HCT116 (cell line): ENCODE data around the gene PRG2.

Experiments
- CEBPB ChIP-seq: IDR thresholded peaks from 2 replicates; pipeline ENCODE4 v1.6.1; 2012; ENCODE audit warnings: low read depth
- CTCF ChIP-seq, 3 experiments: fragments of 200-600 bp in 1 of 3; sonication (generic) in 1 of 3; IDR thresholded peaks in 2 of 3; conservative IDR thresholded peaks in 1 of 3; 2 replicates each; pipeline ENCODE4 v1.5.1; 2012 to 2017; ENCODE audit warnings: low read depth in 2 of 3, low read length in 2 of 3, antibody characterized with exemption in 1 of 3, borderline replicate concordance in 1 of 3, control low read depth in 1 of 3, mild to moderate bottlenecking in 1 of 3, mixed read lengths in 1 of 3, mixed run types in 1 of 3, moderate library complexity in 1 of 3; ENCODE audit not compliant: insufficient read depth in 1 of 3
- EZH2 ChIP-seq: fragments of 200-600 bp; sonication (generic); IDR thresholded peaks from 2 replicates; pipeline ENCODE4 v1.6.1; 2017; ENCODE audit warnings: antibody characterized with exemption, mixed run types
- EZH2phosphoT487 ChIP-seq: fragments of 200-600 bp; IDR thresholded peaks from 2 replicates; pipeline ENCODE4 v1.6.1; 2018; ENCODE audit warnings: antibody characterized with exemption, borderline replicate concordance
- MAX ChIP-seq: IDR thresholded peaks from 2 replicates; pipeline ENCODE4 v1.6.1; 2012
- POLR2A ChIP-seq: IDR thresholded peaks from 2 replicates; pipeline ENCODE4 v1.7.0; 2011; ENCODE audit warnings: borderline replicate concordance; ENCODE audit not compliant: insufficient read depth, insufficient read length; ENCODE audit errors: extremely low read depth
- POLR2AphosphoS5 ChIP-seq: IDR thresholded peaks from 2 replicates; pipeline ENCODE4 v1.6.1; 2011; ENCODE audit warnings: mild to moderate bottlenecking, low read depth, low read length, moderate library complexity
- RAD21 ChIP-seq: IDR thresholded peaks from 2 replicates; pipeline ENCODE4 v1.6.1; 2012; ENCODE audit warnings: low read depth, mild to moderate bottlenecking
- REST ChIP-seq: IDR thresholded peaks from 2 replicates; pipeline ENCODE4 v1.6.1; 2012; ENCODE audit warnings: low read depth
- SIN3A ChIP-seq: IDR thresholded peaks from 2 replicates; pipeline ENCODE4 v1.6.1; 2012; ENCODE audit warnings: low read depth
- SRF ChIP-seq: IDR thresholded peaks from 2 replicates; pipeline ENCODE4 v1.6.1; 2012; ENCODE audit warnings: low read depth
- ZNF274 ChIP-seq: fragments of 200-500 bp; sonication (Bioruptor generic); IDR thresholded peaks from 2 replicates; pipeline ENCODE4 v1.6.1; 2014; ENCODE audit warnings: mild to moderate bottlenecking, low read depth, low read length, inconsistent platforms

GRCh38 chr11:57409321-57410100 is 19.1 kb upstream of the PRG2 start:
- TF ChIP-seq SIN3A (no peak), ZNF274 (no peak), MAX (no peak), EZH2 (no peak), CTCF (IDR thresholded peaks at IDR 0.05 in 2 of 3, conservative IDR thresholded peaks at IDR 0.05 in 1 of 3; ENCODE audit: borderline replicate concordance in 1 of 3, insufficient read depth in 1 of 3, low read depth in 2 of 3, low read length in 2 of 3) (no peak), POLR2AphosphoS5 (no peak), CEBPB (no peak), RAD21 (no peak), REST (no peak), POLR2A (no peak), EZH2phosphoT487 (no peak), SRF (no peak)
